NT2/D1 (cell line): ENCODE measurements around the gene REXO1.

Source experiments
- SUZ12 ChIP-seq: IDR thresholded peaks from 2 replicates; pipeline ENCODE4 v1.6.1; 2011; ENCODE audit not compliant: insufficient read length, insufficient read depth; ENCODE audit errors: extremely low read depth
- ZNF274 ChIP-seq: IDR thresholded peaks from 2 replicates; pipeline ENCODE4 v1.6.1; 2011; ENCODE audit warnings: mild to moderate bottlenecking, low read depth, low read length

- no peak for TF ChIP-seq SUZ12
- no peak for TF ChIP-seq ZNF274
Observed at GRCh38 chr19:1796395-1797142, 51.7 kb downstream of the REXO1 start.
